HG02759 (cell line): ENCODE data around the gene MATN4.

Experiments used
- ATAC-seq: cut with Tn5 transposase; IDR thresholded peaks from one replicate; pipeline ENCODE4 v1.9.1; 2021; ENCODE audit warnings: mild to moderate bottlenecking, moderate library complexity; ENCODE audit not compliant: unreplicated experiment

The MATN4 gene

DNA sequence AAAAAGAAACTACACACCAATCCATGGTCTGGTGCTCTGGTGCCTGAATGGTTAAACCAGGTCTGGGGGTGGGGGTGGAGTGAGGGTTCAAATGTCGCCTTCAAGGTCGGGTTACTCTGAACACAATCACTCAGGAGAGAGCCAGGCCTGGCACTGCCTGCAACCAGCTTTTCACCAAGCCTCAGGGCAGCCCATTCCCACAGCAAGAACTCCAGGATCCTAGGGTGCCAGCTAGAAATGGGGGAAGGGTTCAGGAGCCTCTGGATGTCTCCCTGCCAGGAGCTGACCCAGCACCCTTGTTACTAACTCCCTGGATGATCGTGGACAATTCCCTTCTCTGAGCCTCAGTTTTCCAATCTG lies 33.5 kb upstream of the MATN4 start:
- no peak for ATAC-seq

GRCh38 chr20:45340951-45341350 lies 32.9 kb upstream of the MATN4 start:
- no peak for ATAC-seq

- no peak for ATAC-seq
These were observed 32.2 kb upstream of the MATN4 start for GRCh38 chr20:45340236-45340847.

GRCh38 chr20:45339799-45340198 lies 31.7 kb upstream of the MATN4 start:
- ATAC-seq, result no peak

DNA sequence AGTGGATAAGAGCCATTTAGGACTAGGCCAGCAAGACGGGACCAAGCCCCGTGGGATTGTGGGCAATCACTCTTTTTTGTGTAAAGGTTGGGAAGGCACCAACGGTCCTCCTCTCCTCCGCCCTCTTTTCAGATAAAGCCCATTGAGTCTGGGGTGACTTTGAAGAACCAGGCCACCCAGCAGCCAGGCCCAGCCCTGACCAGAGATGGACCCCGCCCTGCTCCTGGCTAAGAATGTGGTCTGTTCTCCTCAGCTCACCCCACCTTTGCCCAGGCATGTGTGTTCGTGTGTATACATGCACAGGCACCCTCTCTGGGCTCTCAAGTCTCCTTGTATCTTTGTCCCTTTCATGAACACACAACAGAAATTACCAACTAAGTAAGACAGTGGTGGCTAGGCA lies 31.0 kb upstream of the MATN4 start:
- ATAC-seq, result no peak

GRCh38 chr20:45338121-45339030 lies 30.3 kb upstream of the MATN4 start:
- no peak for ATAC-seq

GRCh38 chr20:45337367-45338120 lies 29.4 kb upstream of the MATN4 start:
- no peak for ATAC-seq

DNA sequence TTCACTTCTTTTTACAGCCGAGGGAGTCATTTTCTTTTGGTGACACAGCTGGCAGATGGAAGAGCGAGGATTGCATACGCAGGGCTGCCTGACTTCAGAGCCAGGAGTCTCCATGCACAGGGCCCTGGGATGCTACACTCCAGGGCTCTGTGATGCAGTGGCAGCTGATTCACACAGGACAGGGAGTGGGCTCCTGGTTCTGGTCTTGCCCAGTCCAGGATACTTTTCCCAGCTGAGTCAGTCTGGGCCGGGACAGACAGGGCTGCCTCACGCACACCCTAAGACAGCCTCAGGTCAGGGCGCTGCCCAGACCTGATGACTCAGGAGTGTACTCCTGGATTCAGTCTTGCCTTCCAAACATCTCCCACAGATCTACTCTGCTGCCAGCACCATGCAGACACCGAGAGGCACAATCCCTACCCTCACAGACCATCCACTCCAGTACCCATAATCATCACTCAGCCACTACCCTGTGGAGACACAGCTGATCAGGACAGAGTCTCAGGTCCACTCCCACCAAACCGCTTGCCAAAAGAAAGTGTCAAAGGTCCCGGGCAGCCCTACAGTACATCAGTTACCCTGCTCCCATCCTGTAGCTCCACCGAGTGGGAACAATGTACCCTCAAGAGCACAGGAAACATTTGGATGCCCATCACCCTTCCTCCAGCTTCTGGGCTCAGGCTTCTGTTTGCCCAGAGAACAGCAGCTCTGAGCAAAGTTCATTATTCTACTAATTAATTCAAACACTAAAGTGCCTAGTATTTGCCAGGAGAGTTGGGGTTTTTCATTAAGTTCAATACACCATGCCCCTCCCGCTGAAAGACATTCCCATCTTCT lies 28.6 kb upstream of the MATN4 start:
- no peak for ATAC-seq

DNA sequence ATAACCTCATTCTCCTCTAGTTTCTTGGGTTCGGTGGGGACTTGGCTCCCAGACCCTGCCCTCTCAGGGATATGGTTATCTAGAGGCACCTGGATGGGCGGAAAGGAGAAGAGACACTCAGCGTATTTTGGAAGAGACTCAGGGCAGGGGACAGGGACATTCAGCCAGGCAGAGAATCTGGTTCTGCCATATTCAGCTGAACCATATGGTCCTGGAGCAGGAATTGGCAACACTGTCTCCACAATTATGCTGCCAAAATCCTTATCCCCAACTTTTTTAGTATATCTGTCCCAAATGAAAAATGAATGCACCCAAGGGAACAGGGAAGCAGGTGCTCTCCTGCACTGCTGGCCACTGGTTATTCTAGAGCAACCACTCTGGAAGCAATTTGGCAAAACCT lies 22.4 kb upstream of the MATN4 start:
- no peak for ATAC-seq

DNA sequence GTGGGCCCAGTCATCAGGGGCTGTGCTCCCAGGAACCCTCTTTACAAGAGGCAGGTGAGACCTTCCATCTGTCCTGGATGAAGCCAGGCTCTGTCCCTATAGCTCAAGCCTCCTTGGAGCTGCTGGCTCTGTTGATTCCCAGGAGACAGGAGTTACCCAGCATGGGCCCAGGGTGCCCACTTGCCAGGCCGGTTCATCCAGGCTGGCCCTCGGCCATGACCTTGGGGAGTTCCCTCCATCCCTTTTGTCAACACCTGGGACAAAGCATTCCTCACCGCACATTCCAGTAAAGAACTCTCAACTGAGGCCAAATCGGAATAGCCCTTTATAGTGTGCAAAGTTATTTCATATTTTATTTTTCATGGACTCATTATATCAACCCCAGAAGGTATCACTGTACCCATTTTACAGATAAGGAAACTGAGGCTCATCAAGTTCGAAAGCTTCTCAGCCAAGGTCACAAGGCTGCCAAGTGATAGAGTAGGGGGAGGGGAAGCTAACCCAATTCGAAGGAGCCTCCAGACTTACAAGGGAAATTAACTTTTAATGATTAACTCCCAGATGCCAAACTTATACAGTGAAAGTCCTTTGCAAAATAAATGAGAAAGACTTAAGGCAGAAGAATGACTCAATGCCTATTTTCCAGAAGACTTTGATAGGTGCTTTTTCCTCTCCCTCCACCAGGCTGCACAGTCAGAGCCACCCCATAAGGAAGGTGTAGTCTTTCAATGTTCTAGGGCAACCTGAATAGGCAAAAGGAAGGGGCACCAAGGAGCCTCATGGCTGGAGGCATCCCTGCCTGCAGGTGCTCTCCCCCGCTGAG lies 21.6 kb upstream of the MATN4 start:
- no peak for ATAC-seq

GRCh38 chr20:45328451-45328850 lies 20.4 kb upstream of the MATN4 start:
- ATAC-seq, result no peak

GRCh38 chr20:45325371-45325770 lies 17.3 kb upstream of the MATN4 start:
- ATAC-seq, result no peak

DNA sequence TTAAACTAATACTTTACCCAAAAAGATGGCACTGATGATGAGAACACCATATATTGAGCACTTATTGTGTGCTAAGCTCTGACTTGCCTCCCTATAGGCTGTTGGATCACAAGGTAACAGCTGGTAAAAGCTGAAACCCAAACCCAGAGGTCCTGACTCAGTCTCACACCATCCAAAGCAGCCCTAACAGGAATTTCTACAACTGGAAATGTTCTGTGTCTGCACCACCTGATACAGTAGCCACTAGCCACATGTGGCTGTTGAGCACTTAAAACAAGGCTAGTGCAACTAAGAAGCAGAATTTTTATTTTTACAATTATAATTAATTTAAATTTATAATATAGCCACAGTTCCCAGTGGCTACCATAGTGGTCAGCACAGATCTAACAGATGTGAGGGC lies 15.6 kb upstream of the MATN4 start:
- no peak for ATAC-seq

DNA sequence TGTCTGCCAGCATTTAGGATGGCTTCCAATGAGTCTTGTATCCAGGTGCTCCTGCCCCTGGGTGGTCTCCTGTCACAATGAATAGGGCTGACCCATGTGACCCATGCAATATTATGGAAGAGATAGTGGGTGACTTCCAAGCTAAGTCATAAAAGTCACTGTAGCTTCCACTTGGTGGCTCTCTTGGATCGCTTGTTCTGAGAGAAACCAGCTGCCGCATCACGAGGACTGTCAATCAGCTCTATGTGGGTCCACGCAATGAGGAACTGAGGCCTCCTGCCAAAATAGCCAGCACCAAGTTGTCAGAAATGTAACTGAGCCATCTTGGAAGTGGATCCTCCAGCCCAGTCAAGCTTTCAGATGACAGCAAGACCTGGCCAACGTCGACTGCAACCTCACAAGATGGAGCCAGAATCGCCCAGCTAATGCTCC lies 14.9 kb upstream of the MATN4 start:
- no peak for ATAC-seq

- ATAC-seq, result peak; percentile 81
These were observed 13.0 kb upstream of the MATN4 start for GRCh38 chr20:45320948-45321595.

DNA sequence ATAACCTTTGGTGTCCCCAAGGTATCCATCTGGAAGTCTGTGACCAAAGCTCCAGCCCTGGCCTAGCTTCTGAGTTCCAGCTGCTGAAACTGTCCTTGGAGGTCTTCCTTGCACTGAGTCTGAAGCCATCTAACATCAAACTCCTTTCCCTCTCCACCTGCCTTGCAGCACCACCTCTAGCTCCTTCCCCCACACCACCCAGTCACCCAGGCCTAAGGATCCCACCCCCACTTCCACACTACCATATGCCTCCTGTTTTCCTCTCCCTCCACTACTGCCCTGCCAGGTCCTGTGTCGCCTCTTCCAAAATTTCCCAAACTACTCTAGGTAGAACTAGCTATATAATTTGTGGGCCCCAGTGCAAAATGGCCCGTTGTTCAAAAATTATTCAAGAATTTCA lies 10.8 kb upstream of the MATN4 start:
- no peak for ATAC-seq

GRCh38 chr20:45318386-45318939 lies 10.4 kb upstream of the MATN4 start:
- ATAC-seq, result no peak

DNA sequence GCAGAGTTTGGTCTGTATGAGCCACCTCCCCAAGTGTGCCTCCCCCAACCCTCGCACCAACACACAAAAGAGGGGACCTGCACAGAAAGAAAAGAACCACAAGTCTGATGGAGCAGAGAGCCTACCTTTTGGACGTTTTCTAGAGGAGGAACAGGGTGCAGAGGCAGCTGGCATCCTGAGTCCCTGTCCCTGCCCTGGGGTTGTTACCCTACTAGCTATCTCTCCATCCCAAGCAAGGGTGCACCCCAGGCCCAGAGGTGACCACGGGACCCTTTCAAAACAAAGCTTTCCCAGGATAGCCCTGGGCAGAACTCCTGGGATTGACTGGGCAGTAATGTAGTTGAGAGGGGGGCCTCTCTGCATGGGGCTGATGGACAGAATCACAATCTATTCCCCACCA lies 9.7 kb upstream of the MATN4 start:
- ATAC-seq, result no peak
